ENCODE measurements around the gene IDE.

Gene IDE

GRCh38 chr10:92562424-92562823 lies 11.5 kb downstream of the IDE start:
- no peak for DNase-seq

- no peak for DNase-seq
Observed at GRCh38 chr10:92559046-92559445, 14.8 kb downstream of the IDE start.

- no peak for DNase-seq
Observed at GRCh38 chr10:92553959-92554358, 19.9 kb downstream of the IDE start.

- DNase-seq, result no peak
Observed at GRCh38 chr10:92552310-92552709, 21.6 kb downstream of the IDE start.

GRCh38 chr10:92550924-92551323 lies 23.0 kb downstream of the IDE start:
- no peak for DNase-seq

- DNase-seq, result no peak
Observed at GRCh38 chr10:92547676-92548075, 26.2 kb downstream of the IDE start.

GRCh38 chr10:92545556-92545955 lies 28.3 kb downstream of the IDE start:
- no peak for DNase-seq

- no peak for DNase-seq
Observed at GRCh38 chr10:92544296-92544695, 29.6 kb downstream of the IDE start.

- DNase-seq, result no peak
Observed at GRCh38 chr10:92542458-92542857, 31.4 kb downstream of the IDE start.

GRCh38 chr10:92541583-92541982 lies 32.3 kb downstream of the IDE start:
- no peak for DNase-seq

GRCh38 chr10:92538231-92538958 lies 35.5 kb downstream of the IDE start:
- no peak for DNase-seq

GRCh38 chr10:92530891-92531535 lies 42.9 kb downstream of the IDE start:
- DNase-seq, result no peak

- DNase-seq, result no peak
Observed at GRCh38 chr10:92530421-92530820, 43.5 kb downstream of the IDE start.

- no peak for DNase-seq
Observed at GRCh38 chr10:92527716-92528115, 46.2 kb downstream of the IDE start.

GRCh38 chr10:92523639-92524038 lies 50.3 kb downstream of the IDE start:
- DNase-seq, result no peak

- no peak for DNase-seq
Observed at GRCh38 chr10:92517034-92517655, 56.7 kb downstream of the IDE start.

- no peak for DNase-seq
Observed at GRCh38 chr10:92508866-92509265, 65.0 kb downstream of the IDE start.

GRCh38 chr10:92506336-92506735 lies 67.6 kb downstream of the IDE start:
- DNase-seq, result no peak

GRCh38 chr10:92505044-92505443 lies 68.8 kb downstream of the IDE start:
- DNase-seq, result no peak

- no peak for DNase-seq
Observed at GRCh38 chr10:92502296-92502808, 71.5 kb downstream of the IDE start.

- no peak for DNase-seq
Observed at GRCh38 chr10:92493362-92493761, 80.5 kb downstream of the IDE start.

GRCh38 chr10:92492748-92493240 lies 81.1 kb downstream of the IDE start:
- no peak for DNase-seq

- no peak for DNase-seq
Observed at GRCh38 chr10:92490387-92490786, 83.5 kb downstream of the IDE start.

GRCh38 chr10:92486637-92487036 lies 87.3 kb downstream of the IDE start:
- no peak for DNase-seq

Measured in activated gamma-delta T cell (primary cell).